HG02884 (cell line): Measurements from ENCODE around the gene NAP1L5.

Source experiments
- ATAC-seq: cut with Tn5 transposase; IDR thresholded peaks from one replicate; pipeline ENCODE4 v1.9.1; 2021; ENCODE audit warnings: mild to moderate bottlenecking, moderate library complexity; ENCODE audit not compliant: unreplicated experiment

NAP1L5 gene

GRCh38 chr4:88661739-88662138, 35.9 kb downstream of the NAP1L5 start:
- ATAC-seq: no peak

GRCh38 chr4:88660446-88661294, 37.0 kb downstream of the NAP1L5 start:
- no peak for ATAC-seq

GRCh38 chr4:88659890-88660208, 37.8 kb downstream of the NAP1L5 start:
- no peak for ATAC-seq

GRCh38 chr4:88659055-88659889, 38.4 kb downstream of the NAP1L5 start:
- ATAC-seq: peak; percentile 97

- no peak for ATAC-seq
These were observed 42.4 kb downstream of the NAP1L5 start for GRCh38 chr4:88655226-88655625.

GRCh38 chr4:88653371-88653946, 44.2 kb downstream of the NAP1L5 start:
- no peak for ATAC-seq

GRCh38 chr4:88649716-88650115, 47.9 kb downstream of the NAP1L5 start:
- no peak for ATAC-seq

- ATAC-seq: no peak
These were observed 50.9 kb downstream of the NAP1L5 start for GRCh38 chr4:88646528-88647280.

GRCh38 chr4:88645994-88646393, 51.6 kb downstream of the NAP1L5 start:
- no peak for ATAC-seq
